8988T (cell line): ENCODE data around the gene SLC25A12.
"Not testable (repeated sequence)": the region's sequence is repeated elsewhere in the genome, so short reads cannot be mapped to it uniquely, and the experiment has no call there.

Source experiments
- DNase-seq: peaks from one replicate; pipeline ENCODE4 v3.0.0; 2011

Gene SLC25A12, protein sequence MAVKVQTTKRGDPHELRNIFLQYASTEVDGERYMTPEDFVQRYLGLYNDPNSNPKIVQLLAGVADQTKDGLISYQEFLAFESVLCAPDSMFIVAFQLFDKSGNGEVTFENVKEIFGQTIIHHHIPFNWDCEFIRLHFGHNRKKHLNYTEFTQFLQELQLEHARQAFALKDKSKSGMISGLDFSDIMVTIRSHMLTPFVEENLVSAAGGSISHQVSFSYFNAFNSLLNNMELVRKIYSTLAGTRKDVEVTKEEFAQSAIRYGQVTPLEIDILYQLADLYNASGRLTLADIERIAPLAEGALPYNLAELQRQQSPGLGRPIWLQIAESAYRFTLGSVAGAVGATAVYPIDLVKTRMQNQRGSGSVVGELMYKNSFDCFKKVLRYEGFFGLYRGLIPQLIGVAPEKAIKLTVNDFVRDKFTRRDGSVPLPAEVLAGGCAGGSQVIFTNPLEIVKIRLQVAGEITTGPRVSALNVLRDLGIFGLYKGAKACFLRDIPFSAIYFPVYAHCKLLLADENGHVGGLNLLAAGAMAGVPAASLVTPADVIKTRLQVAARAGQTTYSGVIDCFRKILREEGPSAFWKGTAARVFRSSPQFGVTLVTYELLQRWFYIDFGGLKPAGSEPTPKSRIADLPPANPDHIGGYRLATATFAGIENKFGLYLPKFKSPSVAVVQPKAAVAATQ

GRCh38 chr2:171893824-171894611, at the start of gene SLC25A12:
Gene SLC25A12 (minus strand): TSS chr2:171894244. CDS start chr2:171894214, 30 bp downstream.
- peak; percentile 84 for DNase-seq

DNA sequence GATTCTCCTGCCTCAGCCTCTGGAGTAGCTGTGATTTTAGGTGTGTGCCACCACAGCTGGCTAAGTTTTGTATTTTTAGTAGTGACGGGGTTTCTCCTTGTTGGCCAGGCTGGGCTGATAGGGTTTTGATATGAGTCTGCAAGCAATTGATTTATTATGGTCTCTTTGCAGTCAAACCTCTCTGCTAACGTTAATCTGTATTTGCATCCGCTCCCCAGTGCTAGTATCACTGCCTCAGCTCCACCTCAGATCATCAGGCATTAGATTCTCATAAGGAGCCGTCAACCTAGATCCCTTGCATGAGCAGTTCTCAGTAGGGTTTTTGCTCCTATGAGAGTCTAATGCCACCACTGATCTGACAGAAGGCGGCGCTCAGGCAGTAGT, 47.3 kb upstream of the SLC25A12 start:
- no peak for DNase-seq

GRCh38 chr2:171939743-171940071, 45.7 kb upstream of the SLC25A12 start:
- DNase-seq = no peak

DNA sequence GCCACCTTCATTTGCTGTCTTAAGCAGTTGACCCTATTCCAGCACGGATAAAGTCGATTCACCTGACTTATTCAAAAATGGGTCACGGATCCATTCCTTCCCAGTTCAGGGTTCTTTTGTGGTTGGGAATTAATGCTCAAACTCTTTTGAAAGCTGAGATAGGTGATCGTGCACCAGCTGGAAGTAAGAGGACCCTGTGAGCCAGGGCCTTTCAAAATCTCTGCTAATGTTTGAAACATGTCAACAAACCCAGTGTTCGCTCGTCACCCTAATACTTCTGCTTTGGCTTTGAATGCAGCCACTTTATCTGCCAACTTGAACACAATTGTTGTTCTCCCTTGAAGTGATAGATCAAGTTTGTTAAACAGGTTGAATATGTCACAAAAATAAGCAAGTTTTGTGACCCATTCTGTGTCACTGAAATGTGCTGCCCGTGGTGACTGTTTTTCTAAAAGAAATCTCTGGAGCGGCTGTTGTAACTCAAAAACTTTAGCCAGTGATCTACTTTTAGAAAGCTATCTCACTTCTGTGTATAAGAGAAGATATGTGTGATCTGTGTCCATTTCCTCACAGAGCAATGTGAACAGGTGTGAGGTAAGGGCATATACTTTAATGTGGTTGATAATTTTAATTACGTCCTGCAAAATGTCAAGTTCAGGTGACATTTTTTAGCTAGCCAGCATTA, 45.2 kb upstream of the SLC25A12 start:
- DNase-seq = no peak

DNA sequence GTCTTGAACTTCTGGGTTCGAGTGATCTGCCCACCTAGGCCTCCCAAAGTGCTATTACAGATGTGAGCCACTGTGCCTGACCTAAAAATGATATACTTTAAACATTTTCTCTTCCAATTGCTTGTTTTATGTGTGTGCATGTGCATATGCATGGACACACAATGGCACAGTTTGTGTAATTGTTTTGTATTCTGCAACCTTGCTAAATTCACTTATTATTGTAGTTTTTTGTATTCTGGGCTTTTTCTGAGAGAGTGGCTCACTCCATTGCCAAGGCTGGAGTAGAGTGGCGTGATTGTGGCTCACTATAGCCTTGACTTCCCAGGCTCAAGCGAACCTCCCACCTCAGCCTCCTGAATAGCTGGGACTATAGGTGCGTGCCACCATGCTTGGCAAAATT, 36.3 kb upstream of the SLC25A12 start:
- no peak for DNase-seq

GRCh38 chr2:171924170-171924942, 30.3 kb upstream of the SLC25A12 start:
- no peak for DNase-seq

DNA sequence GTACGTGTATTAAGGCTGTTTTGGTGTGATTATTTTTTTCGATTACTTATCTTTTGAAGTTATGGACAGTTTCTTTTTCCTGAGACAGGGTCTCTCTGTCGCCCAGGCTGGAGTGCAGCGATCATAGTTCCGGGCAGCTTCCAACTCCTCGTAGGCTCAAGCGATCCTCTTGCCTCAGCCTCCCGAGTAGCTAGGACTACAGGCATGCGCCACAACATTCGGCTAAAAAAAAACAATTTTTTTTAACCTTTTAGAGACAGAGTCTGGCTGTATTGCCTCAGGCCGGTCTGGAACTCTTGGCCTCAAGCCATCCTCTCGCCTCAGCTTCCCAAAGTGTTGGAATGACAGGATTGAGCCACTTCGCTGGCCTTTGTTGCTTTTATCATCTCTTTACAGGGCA, 29.2 kb upstream of the SLC25A12 start:
- DNase-seq = no peak

DNA sequence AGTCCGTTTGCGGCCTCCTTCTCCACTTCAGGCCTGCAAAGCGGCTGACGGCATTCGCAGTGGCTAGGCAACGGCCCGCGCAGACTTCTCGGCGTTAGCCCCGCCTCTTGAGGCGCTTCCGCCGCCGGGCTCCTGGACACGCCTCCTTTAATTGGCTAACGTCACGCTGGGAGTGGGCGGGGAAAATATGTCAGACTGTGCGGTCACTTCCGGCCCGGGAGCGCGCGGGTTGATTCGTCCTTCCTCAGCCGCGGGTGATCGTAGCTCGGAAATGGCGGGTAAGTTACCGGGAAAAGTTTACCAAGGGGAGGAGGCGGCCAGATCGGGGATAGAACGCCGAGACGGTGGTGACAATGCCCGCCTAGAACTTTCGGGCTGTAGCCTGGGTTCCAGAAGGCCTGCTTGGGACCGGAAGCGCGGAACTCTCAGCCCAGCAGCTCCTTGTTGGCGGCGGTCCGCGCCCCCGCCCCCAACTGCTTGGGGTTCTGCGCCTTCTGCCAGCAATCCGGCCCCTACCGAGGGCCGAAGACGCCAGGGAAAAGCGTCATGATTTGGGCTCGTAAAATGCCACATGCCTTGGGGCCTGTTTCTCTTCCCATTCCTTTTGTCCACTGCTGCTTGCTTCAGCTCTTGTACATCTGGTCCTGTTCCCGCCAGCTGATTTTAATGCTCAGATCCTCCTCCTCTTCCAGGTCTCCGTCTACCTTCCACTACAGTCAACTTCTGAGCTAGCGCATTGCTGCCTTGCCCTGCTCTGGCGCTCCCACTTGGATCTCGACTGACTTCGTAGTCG, 28.4 kb upstream of the SLC25A12 start, which contains the start of gene HAT1:
HAT1 (plus strand) TSS at position 232 of the 793 bp plus-strand sequence; CDS start at position 272, 40 bp downstream.
- peak; percentile 75 for DNase-seq

DNA sequence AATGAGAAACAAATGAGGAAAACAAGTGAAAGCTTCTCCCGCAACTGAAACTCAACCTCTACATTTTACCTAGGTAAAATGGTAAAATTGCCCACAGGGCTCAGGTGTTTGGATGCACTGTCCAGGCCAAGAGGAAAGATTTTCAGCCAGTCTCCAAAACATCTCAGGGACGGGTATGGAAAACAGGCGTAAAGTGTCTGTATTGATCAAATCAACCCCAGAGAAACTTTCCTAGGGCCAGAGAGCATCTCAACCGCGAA, 27.9 kb upstream of the SLC25A12 start:
- DNase-seq = no peak

GRCh38 chr2:171919453-171919852, 25.4 kb upstream of the SLC25A12 start:
- no peak for DNase-seq

DNA sequence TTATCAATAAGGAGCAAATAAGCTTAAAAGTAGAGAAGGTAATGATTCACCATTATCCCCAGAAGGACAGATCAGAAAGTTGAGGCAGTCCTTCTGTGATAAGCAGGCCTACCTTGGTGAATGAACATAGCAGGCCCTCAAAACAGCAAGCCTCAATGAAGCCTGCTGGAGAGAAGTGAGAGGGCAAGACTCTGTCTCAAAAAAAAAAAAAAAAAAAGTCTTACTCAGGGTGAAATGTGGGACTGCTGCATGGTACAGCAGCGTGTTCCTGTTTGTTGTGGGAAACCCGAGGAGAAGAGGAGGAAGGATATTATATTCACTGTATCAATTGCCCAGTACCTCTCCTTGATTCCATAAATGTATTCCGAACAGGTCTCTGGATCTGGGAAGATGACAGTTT, 19.5 kb upstream of the SLC25A12 start:
- no peak for DNase-seq

DNA sequence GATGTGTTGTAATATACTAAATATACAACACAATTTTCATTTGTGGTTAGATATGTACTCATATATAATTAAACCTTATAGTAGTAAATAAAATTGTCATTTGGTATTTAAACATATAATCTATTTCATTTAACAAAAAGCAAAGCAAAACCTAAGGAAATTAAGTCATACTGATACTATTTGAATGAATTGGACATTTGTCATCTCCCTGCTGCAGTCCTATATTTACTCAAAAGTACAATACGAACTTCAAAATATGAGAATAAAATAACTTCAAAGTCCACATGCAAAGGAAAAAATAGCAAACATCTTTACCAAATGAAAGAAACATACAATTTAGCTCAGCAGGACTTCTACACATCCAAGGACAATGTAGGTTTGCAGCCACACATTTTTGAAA, 16.4 kb upstream of the SLC25A12 start:
- DNase-seq = no peak

DNA sequence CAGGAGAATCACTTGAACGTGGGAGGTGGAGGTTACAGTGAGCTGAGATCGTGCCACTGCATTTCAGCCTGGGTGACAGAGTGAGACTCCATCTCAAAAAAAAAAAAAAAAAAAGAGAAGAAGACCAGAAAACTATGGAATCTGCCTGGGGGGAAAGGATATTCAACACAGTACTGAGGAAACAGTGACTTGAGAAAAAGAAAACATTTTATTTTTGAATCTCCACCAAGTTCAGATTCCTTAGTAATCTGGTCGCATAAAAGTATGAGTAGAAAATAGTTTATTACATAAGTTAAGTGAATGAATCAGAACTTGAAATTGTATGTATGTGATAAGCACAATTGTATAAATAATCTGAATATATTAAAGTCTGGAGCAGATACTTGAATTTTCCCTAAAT, 15.2 kb upstream of the SLC25A12 start:
- no peak for DNase-seq

- no peak for DNase-seq
These were observed 14.2 kb upstream of the SLC25A12 start for GRCh38 chr2:171908235-171908634.

DNA sequence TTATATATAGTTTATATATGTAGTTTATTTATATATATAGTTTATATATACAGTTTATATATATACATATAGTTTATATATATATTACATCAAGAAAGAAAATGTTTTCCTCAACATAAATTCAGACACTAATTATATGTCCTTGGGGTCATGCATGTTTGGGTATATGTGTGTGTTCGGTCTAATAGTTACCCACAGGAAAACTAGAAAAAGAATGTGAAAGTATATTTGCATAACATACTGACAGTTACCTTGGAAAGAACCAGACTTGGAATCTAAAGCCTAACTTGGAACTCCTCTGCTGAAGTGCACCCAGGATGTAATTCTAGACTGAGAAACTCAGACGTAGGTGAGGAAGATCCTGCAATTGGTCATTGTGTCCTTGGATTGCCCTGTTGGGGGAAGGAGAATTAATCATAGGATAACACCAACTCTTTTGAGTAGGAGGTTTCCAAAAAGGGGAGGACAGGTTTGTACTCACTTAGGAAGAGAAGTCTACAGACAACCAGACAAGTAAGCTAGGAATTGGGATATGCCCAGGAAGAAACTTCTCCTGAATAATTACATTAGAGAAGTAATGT, 8.9 kb upstream of the SLC25A12 start:
- no peak for DNase-seq

- DNase-seq = not testable (repeated sequence)
These were observed 5.7 kb upstream of the SLC25A12 start for GRCh38 chr2:171899623-171900282.

DNA sequence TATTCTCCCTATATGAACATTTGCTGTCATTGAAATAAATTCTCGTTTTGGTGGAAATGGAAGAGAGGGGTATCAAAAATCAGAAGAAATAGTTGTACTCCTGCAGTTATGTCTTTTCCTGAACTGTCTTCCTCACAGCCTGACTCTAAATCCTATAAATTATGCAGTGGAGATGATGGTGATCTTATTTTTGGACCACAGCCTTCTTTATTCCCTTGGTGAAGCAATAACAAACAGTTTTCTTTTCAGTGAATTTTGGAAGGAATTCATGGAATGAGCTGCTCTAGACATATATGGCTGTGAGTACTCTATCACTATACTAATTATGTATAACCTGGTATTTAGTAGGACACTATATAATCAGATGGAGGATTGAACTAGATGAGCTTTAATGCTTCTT, 1.7 kb upstream of the SLC25A12 start:
- no peak for DNase-seq

- DNase-seq = no peak
These were observed 536 bp upstream of the SLC25A12 start for GRCh38 chr2:171894612-171894947.

DNA sequence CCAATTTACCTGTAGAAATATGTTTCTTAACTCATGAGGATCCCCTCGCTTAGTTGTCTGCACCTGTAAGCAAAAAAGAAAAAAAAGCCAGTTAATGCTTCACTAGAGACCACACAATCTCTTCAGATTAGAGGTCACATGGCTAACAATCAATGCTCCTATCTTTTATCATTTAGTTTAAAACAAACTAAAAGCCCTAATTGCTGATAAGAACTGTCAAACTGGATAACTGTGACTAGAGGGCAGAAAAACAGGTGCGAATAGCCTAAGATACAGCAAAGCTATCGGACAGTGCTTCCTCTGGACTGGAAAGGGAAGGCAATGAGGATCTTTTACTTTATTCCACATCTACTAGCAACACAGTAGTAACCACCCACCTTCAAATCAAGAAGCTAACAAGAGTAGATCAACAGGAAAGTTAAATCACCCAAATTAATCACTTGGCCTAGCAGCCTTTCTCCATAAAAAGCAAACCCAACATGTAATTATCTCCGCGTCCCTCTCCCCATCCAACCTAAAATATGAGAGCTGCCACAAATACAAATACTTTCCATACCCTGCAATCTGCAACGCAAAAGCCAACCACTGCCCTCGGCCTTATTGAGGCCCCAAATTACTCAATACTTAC, 734 bp downstream of the SLC25A12 start:
- DNase-seq = no peak

DNA sequence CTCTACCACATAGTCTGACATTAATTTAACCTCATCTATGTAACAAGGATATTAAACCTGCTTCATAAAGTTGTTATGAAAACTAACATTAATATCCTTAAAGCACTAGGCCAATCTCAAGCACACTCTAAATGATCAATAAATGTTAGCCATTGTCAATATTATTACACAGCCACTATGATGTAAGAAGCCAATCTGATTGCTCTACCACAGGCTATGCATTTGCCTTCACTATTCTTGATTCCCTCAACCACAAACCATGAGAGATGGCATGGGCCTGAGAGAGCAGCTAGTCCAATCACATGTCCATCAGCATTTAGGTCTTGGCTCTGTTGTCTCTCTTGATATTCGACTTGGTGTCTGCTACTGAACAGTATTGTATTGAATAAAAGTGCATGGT, 4.2 kb downstream of the SLC25A12 start:
- no peak for DNase-seq
